DOHH2 (cell line): ENCODE data around the gene RFTN2.
"Not testable (repeated sequence)": the region's sequence is repeated elsewhere in the genome, so short reads cannot be mapped to it uniquely, and the experiment has no call there.

ENCODE experiments used
- CTCF ChIP-seq: fragments of 200-600 bp; sonication (generic); IDR thresholded peaks from one replicate; pipeline ENCODE4 v1.5.1; 2014; ENCODE audit warnings: antibody characterized with exemption, mild to moderate bottlenecking, low read depth, low read length; ENCODE audit not compliant: poor library complexity, severe bottlenecking
- EZH2phosphoT487 ChIP-seq: fragments of 200-600 bp; sonication (generic); IDR thresholded peaks from 2 replicates; pipeline ENCODE4 v1.6.1; 2017; ENCODE audit warnings: borderline replicate concordance, mild to moderate bottlenecking, antibody characterized with exemption, low read length, moderate library complexity, mixed read lengths

GRCh38 chr2:197695206-197695605, 19.8 kb upstream of the RFTN2 start:
- not testable (repeated sequence) for TF ChIP-seq CTCF, EZH2phosphoT487
